ENCODE data around the gene TAB2. TPM values are rescaled to one million over a fixed set of nuclear protein-coding genes. Genes with fewer than 3 reads are reported as not detected.
"Not testable (repeated sequence)": the region's sequence is repeated elsewhere in the genome, so short reads cannot be mapped to it uniquely, and the experiment has no call there.

Gene TAB2
- total RNA-seq, 4 donors from 2014 or later: 63.7 to 73.5 (median 69.2) TPM

GRCh38 chr6:149347067-149347466 lies 29.6 kb downstream of the TAB2 start:
- intact Hi-C loops (cut with DNase I; ENCODE audit: low total_unique reads) (no loop called here), in situ Hi-C loops (cut with MboI; ENCODE audit: low sequenced_read_pairs in 4 of 4) (no loop called here)
- Histone ChIP-seq H3K9me3 (no peaks in the 10 kb centered on the region), H3K4me3 (no peak overlapping the region), H3K27ac (no peak overlapping the region), H3K27me3 (no peaks in the 10 kb centered on the region), H3K4me1 (peaks cover 12 to 23% of the 10 kb centered on the region in 2 donors), H3K36me3 (no peaks in the 10 kb centered on the region)
- TF ChIP-seq CTCF (IDR thresholded peaks at IDR 0.05 in 4 of 5, conservative IDR thresholded peaks at IDR 0.05 in 1 of 5): no peak
- TF ChIP-seq POLR2A (IDR thresholded peaks at IDR 0.05): no peak
- no peak for DNase-seq
- no peak for ATAC-seq

- H3K4me3 ChIP-seq; DNase-seq; H3K27me3 ChIP-seq; intact Hi-C loops (cut with DNase I; ENCODE audit: low total_unique reads); in situ Hi-C loops (cut with MboI; ENCODE audit: low sequenced_read_pairs in 4 of 4); H3K9me3 ChIP-seq; H3K27ac ChIP-seq; ATAC-seq; H3K36me3 ChIP-seq: not testable (repeated sequence)
- H3K4me1 ChIP-seq: peaks cover 0 to 21% of the 10 kb centered on the region in 2 donors
These were observed 31.8 kb downstream of the TAB2 start for GRCh38 chr6:149349279-149349678.

GRCh38 chr6:149354009-149354408 lies 36.5 kb downstream of the TAB2 start:
- in situ Hi-C loops (cut with MboI; ENCODE audit: low sequenced_read_pairs in 4 of 4): no loop called here
- Histone ChIP-seq H3K9me3 (no peaks in the 10 kb centered on the region), H3K4me3 (no peak overlapping the region), H3K27ac (no peak overlapping the region), H3K27me3 (no peaks in the 10 kb centered on the region), H3K36me3 (no peaks in the 10 kb centered on the region), H3K4me1 (peaks cover 1 to 23% of the 10 kb centered on the region in 2 donors)
- intact Hi-C loops (cut with DNase I; ENCODE audit: low total_unique reads): no loop called here
- TF ChIP-seq POLR2A (IDR thresholded peaks at IDR 0.05) (no peak), CTCF (IDR thresholded peaks at IDR 0.05 in 4 of 5, conservative IDR thresholded peaks at IDR 0.05 in 1 of 5) (no peak)
- ATAC-seq (no peak), DNase-seq (no peak)

- in situ Hi-C loops (cut with MboI; ENCODE audit: low sequenced_read_pairs in 4 of 4) (no loop called here), intact Hi-C loops (cut with DNase I; ENCODE audit: low total_unique reads) (no loop called here)
- ATAC-seq (no peak), DNase-seq (no peak)
- no peaks in the 10 kb centered on the region for H3K9me3 ChIP-seq
- no peak overlapping the region for H3K27ac ChIP-seq
- no peak for TF ChIP-seq CTCF (IDR thresholded peaks at IDR 0.05 in 4 of 5, conservative IDR thresholded peaks at IDR 0.05 in 1 of 5)
- TF ChIP-seq POLR2A (IDR thresholded peaks at IDR 0.05): no peak
- H3K4me1 ChIP-seq: peaks cover 5 to 20% of the 10 kb centered on the region in 2 donors
- no peaks in the 10 kb centered on the region for H3K36me3 ChIP-seq
- no peak overlapping the region for H3K4me3 ChIP-seq
- no peaks in the 10 kb centered on the region for H3K27me3 ChIP-seq
These were observed 38.7 kb downstream of the TAB2 start for GRCh38 chr6:149356081-149356750.

- in situ Hi-C loops (cut with MboI; ENCODE audit: low sequenced_read_pairs in 4 of 4): no loop called here
- peaks cover 5 to 19% of the 10 kb centered on the region in 2 donors for H3K4me1 ChIP-seq
These were observed 40.4 kb downstream of the TAB2 start for GRCh38 chr6:149357726-149358538.

More at GRCh38 chr6:149357726-149358538, 40.4 kb downstream of the TAB2 start:
- H3K27me3 ChIP-seq: no peaks in the 10 kb centered on the region
- TF ChIP-seq CTCF (IDR thresholded peaks at IDR 0.05 in 4 of 5, conservative IDR thresholded peaks at IDR 0.05 in 1 of 5) (no peak), POLR2A (IDR thresholded peaks at IDR 0.05) (no peak)
- H3K4me3 ChIP-seq: no peak overlapping the region
- DNase-seq (no peak), ATAC-seq (no peak)
- no peak overlapping the region for H3K27ac ChIP-seq
- no peaks in the 10 kb centered on the region for H3K9me3 ChIP-seq
- intact Hi-C loops (cut with DNase I; ENCODE audit: low total_unique reads): no loop called here
- no peaks in the 10 kb centered on the region for H3K36me3 ChIP-seq
